Omental fat pad (tissue), 4 donors: ENCODE results near the gene SLC5A4. TPM values are rescaled to one million over a fixed set of nuclear protein-coding genes. Genes with fewer than 3 reads are reported as not detected.

Experiments used
- ATAC-seq: fragments of 150-250 bp; one replicate; pipeline ENCODE4 v1.9.1; 2016; ENCODE audit warnings: mild to moderate bottlenecking, moderate library complexity; ENCODE audit not compliant: low FRiP score
- DNase-seq: peaks from one replicate; pipeline ENCODE4 v3.0.0-alpha.2; 2019; ENCODE audit warnings: low spot score
- CTCF ChIP-seq, 3 donors: fragments of 450-650 bp; IDR thresholded peaks; one replicate each; pipeline ENCODE4 v1.5.1; 2016 to 2017; ENCODE audit warnings: antibody characterized with exemption in 3 of 3, mild to moderate bottlenecking in 3 of 3, moderate library complexity in 2 of 3
- total RNA-seq, 4 donors: library from RNA; depleted of rRNA; stranded (reverse); fragments of >200 nt; gene quantifications; one replicate each; pipeline ENCODE4 v1.1.0, GENCODE V29; 2016

The SLC5A4 gene
- total RNA-seq, 4 donors from 2014 or later: 0.46 to 6.5 (median 0.96) TPM

GRCh38 chr22:32248276-32248675 lies 6.9 kb downstream of the SLC5A4 start:
- no peak for TF ChIP-seq CTCF (IDR thresholded peaks at IDR 0.05)
- ATAC-seq (no peak), DNase-seq (no peak)

- ATAC-seq (no peak), DNase-seq (no peak)
- no peak for TF ChIP-seq CTCF (IDR thresholded peaks at IDR 0.05)
These were observed 9.0 kb downstream of the SLC5A4 start for GRCh38 chr22:32246166-32246565.

GRCh38 chr22:32245042-32245441 lies 10.1 kb downstream of the SLC5A4 start:
- DNase-seq (no peak), ATAC-seq (no peak)
- TF ChIP-seq CTCF (IDR thresholded peaks at IDR 0.05): no peak

GRCh38 chr22:32244547-32244946 lies 10.6 kb downstream of the SLC5A4 start:
- ATAC-seq (no peak), DNase-seq (no peak)
- TF ChIP-seq CTCF (IDR thresholded peaks at IDR 0.05): no peak

- ATAC-seq (no peak), DNase-seq (no peak)
- no peak for TF ChIP-seq CTCF (IDR thresholded peaks at IDR 0.05)
These were observed 14.7 kb downstream of the SLC5A4 start for GRCh38 chr22:32240461-32240860.

- DNase-seq (no peak), ATAC-seq (no peak)
- TF ChIP-seq CTCF (IDR thresholded peaks at IDR 0.05): no peak
These were observed 17.2 kb downstream of the SLC5A4 start for GRCh38 chr22:32237906-32238305.

- no peak for ATAC-seq
- TF ChIP-seq CTCF (IDR thresholded peaks at IDR 0.05): no peak
These were observed 18.2 kb downstream of the SLC5A4 start for GRCh38 chr22:32236970-32237369.

More at GRCh38 chr22:32236970-32237369, 18.2 kb downstream of the SLC5A4 start:
- DNase-seq: no peak
